ENCODE measurements around the gene AGFG1.

- TF ChIP-seq, protein P1, sequence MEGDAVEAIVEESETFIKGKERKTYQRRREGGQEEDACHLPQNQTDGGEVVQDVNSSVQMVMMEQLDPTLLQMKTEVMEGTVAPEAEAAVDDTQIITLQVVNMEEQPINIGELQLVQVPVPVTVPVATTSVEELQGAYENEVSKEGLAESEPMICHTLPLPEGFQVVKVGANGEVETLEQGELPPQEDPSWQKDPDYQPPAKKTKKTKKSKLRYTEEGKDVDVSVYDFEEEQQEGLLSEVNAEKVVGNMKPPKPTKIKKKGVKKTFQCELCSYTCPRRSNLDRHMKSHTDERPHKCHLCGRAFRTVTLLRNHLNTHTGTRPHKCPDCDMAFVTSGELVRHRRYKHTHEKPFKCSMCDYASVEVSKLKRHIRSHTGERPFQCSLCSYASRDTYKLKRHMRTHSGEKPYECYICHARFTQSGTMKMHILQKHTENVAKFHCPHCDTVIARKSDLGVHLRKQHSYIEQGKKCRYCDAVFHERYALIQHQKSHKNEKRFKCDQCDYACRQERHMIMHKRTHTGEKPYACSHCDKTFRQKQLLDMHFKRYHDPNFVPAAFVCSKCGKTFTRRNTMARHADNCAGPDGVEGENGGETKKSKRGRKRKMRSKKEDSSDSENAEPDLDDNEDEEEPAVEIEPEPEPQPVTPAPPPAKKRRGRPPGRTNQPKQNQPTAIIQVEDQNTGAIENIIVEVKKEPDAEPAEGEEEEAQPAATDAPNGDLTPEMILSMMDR (conservative IDR thresholded peaks at IDR 0.05): no peak
- no peak for TF ChIP-seq EZH2 (IDR thresholded peaks at IDR 0.05; ENCODE audit: low read depth)
Measured at GRCh38 chr2:227456102-227456501, 15.9 kb upstream of the AGFG1 start.
